HG03457 (cell line): ENCODE data around the gene NFATC4.
"Not testable (repeated sequence)": the region's sequence is repeated elsewhere in the genome, so short reads cannot be mapped to it uniquely, and the experiment has no call there.

Experiments
- ATAC-seq: cut with Tn5 transposase; IDR thresholded peaks from one replicate; pipeline ENCODE4 v1.9.1; 2021; ENCODE audit warnings: moderate number of reproducible peaks; ENCODE audit not compliant: unreplicated experiment

Gene NFATC4

DNA sequence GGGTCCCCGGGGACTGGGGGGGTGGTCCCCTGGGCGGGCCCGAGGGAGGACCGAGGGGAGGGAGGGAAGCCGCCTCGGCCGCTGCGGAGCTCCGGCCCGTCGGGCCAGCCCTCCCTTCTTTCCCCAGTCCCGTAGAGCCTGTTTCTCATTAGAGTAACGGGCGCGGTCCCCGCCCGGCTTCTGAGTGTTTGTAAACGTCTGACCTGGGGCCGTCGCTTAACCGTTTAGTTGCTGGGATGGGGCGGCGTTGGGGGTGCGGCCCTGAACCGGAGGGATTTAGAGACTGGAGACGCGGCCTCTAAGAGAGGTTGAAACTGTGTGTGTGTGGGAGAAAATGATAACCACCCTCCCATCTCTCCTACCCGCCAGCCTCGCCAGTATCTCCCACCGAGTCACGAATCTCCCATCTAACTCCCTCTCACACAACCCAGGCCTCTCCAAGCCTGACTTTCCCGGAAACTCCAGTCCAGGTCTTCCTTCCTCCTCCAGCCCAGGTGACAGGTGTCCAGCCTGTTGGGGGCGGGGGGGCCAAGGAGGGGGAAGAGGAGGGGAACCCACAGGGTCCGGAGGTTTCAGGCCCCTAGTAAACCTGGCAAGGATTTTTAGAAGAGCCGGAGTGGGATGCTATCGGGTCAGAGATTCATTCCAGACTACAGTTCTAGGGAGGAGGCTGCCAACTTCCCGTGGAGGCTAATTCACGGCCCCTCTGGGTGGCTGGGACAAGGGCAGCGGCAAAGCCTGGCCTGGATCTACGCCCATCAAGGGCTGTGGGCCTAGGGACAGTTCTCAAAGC lies 1.1 kb upstream of the NFATC4 start:
- ATAC-seq: peak; percentile 43

DNA sequence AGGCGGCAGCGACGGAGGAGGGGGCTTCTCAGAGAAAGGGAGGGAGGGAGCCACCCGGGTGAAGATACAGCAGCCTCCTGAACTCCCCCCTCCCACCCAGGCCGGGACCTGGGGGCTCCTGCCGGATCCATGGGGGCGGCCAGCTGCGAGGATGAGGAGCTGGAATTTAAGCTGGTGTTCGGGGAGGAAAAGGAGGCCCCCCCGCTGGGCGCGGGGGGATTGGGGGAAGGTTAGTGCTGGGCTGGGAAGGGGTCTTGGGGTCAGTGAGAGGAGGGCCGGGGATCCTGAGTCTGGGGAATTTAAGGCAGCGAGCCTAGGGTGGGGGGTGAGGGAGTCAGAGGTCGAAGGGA lies 203 bp downstream of the NFATC4 start:
- no peak for ATAC-seq

DNA sequence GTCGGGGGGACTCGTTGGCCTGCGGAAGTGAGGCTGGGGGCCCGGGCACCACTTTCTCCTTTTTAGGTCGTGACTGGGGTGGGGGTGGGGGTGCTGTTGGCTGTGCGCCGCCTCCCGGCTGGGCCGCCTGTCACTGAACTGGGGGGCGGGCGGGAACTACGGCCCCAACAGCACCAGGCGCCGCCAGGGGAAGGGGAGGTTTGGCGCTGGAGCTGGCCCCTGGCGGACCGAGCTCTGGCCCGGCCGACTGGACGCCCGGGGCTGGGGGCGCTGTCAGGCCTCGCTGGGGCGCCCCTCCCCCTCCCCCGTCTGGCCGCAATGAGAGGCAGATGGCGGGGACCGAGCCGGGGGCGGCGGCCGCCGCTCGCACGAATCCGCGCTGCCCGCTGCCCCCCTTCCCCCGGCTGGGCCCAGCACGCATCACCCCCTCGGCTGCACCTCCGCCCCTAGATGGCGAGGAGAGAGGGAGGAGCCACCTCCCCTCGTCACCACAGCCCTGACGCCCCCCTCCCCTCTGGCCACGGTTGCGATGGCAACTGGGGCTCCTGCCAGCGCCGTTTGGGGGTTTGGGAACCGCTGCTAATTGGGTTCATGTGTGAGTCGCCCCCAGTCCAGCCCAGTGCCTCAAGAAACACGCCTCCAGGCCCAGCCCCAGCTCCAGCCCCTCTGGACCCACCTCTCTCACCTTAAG lies 723 bp downstream of the NFATC4 start:
- ATAC-seq: no peak

DNA sequence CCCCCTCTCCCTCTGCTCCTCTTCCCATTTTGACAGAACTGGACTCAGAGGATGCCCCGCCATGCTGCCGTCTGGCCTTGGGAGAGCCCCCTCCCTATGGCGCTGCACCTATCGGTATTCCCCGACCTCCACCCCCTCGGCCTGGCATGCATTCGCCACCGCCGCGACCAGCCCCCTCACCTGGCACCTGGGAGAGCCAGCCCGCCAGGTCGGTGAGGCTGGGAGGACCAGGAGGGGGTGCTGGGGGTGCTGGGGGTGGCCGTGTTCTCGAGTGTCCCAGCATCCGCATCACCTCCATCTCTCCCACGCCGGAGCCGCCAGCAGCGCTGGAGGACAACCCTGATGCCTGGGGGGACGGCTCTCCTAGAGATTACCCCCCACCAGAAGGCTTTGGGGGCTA lies 1.5 kb downstream of the NFATC4 start:
- no peak for ATAC-seq

DNA sequence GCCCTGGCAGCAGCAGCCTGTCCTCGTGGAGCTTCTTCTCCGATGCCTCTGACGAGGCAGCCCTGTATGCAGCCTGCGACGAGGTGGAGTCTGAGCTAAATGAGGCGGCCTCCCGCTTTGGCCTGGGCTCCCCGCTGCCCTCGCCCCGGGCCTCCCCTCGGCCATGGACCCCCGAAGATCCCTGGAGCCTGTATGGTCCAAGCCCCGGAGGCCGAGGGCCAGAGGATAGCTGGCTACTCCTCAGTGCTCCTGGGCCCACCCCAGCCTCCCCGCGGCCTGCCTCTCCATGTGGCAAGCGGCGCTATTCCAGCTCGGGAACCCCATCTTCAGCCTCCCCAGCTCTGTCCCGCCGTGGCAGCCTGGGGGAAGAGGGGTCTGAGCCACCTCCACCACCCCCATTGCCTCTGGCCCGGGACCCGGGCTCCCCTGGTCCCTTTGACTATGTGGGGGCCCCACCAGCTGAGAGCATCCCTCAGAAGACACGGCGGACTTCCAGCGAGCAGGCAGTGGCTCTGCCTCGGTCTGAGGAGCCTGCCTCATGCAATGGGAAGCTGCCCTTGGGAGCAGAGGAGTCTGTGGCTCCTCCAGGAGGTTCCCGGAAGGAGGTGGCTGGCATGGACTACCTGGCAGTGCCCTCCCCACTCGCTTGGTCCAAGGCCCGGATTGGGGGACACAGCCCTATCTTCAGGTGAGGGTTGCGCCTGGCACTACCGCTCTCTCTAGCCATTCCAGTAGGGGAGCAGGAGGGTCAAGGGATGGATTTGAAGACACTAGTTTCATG lies 2.1 kb downstream of the NFATC4 start:
- no peak for ATAC-seq

DNA sequence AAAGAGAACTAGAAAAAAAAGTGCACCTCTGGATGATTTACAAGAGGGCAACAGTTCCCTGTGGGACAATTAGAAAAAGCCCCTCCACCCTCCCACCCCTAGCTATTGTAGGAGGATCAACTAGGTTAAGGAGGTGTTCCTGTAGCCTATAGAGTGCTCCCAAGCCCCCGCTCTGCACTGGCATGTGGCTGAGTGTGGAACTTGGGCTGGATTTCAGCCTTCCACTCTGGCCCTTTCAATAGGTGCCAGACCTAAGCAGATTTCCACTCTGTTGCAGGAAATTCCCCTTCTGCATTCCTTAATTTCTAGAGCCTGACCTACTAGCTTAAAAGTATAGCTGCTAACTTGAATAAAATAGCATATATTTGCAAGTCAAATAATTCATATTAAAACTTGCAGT lies 2.8 kb downstream of the NFATC4 start:
- ATAC-seq: no peak

DNA sequence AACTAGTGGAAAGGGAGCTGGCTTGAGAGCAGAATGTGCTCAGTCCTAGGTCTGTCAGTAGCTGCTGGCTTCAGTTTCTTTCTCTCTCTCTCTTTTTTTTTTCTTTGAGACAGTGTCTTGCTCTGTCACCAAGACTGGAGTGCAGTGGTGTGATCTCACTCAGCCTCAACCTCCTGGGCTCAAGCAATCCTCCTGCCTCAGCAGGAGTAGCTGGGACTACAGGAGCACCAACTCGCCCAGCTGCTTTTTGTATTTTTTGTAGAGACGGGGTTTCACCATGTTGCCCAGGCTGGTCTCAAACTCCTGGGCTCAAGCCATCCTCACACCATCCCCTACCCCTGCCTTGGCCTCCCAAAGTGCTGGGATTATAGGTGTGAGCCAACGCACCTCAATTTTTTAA lies 3.6 kb downstream of the NFATC4 start:
- not testable (repeated sequence) for ATAC-seq

DNA sequence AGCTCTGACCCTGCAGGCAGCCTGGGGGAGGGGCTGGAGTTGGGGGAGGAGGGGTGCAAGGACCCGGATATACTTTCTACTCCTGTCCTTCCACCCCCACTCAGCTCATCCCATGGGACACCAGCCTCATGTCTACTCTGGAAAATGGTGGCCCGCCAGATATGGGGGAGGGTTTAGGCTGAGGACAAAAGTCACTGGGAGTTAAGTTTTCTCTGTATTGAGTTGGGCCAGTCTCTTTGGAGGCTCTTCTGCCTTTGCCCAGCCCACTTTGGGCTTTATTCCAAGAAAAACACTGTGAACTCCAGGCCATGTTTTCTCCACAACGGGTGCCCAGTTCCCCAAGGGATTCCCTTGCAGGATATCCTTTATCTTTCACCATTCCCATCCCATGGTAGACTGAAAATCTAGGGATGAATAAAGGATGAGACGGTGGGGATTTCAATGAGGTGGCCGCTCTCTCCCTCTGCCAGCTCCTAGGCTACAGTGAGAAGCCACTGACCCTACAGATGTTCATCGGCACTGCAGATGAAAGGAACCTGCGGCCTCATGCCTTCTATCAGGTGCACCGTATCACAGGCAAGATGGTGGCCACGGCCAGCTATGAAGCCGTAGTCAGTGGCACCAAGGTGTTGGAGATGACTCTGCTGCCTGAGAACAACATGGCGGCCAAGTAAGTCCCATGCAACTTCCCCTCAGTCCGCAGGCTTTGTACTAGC lies 4.9 kb downstream of the NFATC4 start:
- no peak for ATAC-seq

DNA sequence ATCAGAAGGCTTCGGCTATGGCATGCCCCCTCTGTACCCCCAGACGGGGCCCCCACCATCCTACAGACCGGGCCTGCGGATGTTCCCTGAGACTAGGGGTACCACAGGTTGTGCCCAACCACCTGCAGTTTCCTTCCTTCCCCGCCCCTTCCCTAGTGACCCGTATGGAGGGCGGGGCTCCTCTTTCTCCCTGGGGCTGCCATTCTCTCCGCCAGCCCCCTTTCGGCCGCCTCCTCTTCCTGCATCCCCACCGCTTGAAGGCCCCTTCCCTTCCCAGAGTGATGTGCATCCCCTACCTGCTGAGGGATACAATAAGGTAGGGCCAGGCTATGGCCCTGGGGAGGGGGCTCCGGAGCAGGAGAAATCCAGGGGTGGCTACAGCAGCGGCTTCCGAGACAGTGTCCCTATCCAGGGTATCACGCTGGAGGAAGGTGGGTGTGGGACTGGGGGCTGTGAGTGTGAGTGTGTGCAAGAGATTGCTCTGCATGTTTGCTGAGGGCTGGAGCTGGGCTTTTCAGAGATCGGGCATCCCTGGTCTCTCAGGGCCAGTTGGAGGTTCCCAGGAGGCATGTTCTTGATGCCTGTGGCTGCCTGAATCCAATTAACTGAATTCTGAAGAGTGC lies 8.6 kb downstream of the NFATC4 start:
- no peak for ATAC-seq

DNA sequence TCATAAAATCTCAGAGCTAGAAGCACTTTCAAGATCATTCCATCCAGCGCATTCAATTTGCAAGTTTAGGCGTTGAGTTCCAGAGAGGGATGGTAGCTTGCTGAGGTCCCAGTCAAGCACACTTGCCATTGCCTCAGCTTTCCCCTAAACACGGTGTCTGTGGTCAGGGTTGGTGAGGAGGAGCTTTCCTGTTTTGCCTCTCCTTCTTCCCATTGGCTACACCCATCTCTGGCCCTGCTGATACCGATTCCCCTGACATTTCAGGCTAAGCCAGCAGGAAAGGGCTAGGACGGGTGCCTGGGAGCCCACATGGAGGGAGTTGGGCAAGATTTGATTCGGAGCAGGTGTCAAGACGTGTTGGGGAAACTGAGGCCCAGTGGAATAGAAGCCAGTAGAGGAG lies 9.1 kb downstream of the NFATC4 start:
- no peak for ATAC-seq

DNA sequence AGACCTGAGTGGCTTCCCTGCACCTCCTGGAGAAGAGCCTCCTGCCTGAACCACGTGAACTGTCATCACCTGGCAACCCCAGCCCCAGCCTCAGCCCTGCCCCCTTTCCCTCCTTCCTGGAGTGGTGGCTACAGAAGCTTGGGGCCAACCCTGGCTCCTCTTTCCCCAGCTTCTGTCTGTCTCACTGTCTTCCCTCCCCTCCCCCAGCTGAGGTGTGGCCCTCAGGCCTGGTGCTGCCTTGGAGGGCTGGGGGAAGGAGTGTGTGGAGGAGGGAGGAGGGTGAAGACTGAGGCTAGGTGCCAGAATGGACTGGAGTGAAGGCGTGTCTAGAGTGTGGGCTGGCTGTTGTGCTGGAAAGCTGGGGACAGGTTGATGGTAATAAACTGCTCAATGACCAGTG lies 9.7 kb downstream of the NFATC4 start:
- ATAC-seq: no peak

DNA sequence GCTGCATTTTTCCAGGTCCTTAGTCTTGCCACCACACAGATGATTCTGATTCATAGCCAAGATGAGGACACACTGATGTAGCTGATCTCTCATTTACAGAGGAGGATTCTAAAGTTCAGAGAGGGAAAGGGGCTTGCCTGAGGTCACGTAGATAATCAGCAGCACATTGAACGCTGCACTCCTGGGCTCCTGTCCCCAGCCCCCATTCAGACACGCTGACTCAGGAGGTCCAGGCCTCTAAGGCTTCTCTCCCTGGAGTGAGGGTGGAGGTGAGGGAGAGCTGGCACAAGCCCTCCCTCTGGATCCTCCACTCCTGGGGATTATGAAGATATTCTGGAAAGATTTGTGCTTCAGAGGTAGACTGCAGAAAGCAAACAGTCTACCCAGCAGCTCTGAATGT lies 10.3 kb downstream of the NFATC4 start:
- ATAC-seq: no peak

DNA sequence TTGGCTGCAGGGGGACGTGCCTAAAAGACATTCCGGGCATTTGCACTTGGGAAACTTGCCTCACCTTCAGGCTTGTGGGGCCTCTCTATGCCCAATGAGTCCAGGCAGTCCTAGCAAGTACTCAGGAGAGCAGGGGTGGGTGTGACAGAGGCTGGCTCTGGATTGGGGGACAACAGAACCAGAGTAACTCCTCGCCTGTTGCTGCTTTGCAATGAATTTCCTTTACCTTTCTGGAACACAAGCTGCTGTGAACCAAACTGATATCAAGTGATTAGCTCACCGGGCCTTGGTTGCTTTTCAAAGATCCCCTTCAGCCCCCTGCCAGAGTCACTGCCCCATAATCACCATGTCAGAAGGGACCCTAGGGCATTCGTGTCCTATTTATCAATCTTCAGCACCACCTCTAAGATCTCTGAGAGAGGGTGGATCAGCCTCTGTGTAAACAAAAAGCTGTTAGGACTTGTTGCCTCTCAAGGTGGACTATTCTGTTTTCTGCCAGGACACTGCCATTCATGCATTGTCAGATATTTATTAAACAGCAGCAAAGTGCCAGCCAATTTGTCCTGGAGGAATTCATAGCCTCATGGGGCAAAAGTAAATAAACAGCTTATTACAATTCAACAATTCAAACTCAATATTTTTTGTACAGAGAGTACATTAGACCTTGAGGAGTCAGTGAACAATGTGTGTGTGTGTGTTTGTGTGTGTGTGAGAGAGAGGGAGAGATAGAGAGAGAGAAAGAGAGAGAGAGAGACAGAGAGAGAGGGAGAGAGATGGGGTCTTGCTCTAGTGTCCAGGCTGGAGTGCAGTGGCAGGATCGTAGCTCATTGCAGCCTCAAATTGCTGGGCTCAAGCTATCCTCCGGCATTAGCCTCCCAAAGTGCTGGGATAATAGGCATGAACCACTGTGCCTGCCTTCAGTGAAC lies 11.3 kb downstream of the NFATC4 start:
- no peak for ATAC-seq

DNA sequence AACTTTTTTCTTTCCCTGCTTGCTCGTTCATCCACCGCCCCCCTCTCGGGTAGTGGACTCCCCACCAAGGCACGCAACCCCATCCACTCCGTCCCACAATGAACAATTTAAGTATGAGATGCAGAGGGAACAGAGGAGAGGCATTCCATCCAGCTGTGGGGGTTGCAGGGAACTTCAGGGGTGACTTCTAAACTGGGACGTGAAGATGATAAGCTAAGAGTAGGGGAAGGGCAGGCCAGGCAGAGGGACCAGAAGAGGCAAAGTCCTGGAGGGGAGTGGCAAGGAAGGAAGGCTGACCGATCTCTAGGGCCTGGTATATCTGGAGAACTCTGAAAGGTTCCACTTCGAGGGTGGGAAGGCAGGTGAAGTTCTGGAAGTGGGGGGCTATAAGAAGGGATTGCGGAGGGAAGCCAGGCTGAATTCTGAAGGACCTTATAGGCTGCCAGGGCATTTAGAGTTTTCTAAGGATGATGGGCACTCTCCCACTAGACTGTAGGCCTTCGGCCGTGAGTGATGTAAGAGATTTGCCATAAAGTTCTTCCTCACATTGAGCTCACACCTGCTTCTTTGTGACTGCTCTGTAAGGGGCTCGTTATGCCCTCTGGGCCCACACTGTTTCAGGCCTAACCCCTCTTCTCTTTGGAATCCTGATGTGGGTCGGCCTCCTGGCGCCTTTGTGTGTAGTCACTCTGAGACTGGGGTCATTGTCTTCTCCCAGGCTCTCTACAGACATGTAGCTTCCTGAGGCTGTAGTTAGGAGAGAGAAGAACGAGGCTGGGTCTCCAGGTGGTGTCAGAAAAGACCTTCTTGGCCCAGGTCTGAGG lies 12.1 kb downstream of the NFATC4 start:
- no peak for ATAC-seq

DNA sequence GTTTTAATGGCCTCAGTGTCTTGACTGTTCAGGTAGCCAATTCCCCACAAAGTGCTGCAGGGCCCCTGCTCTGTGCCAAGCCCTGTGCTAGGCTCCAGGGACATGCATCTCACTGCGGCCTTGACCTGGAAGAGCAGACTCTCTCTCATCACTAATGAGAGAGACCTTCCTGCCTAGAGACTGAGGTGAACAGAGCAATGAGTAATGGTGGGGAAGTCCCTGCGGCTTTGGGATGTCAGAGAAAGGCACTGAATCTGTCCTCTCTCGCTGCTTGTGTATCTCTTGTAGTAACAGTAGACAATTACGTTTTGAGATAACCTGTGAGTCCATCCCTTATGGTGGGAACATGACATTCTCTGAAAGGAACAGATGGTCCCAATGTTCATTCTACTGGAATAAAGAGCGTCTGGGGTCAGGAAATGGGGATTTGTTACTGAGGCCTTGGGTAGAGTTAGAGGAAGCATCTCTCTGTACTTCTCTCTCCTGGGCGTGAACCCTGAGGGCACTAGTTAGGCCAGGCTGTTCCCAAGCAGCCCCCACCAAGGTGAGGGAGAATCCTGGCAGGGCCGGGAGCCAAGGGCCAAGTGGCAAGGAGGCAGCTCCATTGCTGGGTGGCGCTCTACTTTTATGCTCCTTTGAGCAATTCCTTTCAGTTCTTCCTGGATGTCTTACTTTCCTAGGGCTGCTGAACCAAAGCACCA lies 13.5 kb downstream of the NFATC4 start:
- no peak for ATAC-seq

DNA sequence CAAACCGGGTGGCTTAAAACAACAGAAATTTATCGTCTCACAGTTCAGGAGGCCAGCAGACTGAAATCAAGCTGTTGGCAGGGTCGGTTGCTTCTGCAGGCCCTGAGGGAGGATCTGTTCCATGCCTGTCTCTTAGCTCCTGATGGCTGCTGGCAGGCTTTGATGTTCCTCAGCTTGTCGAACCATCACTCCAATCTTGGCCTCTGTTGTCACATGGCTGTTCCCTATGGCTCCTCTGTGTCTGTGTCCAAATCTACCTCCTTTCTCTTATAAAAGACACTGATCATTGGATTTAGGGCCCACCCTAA lies 14.0 kb downstream of the NFATC4 start:
- ATAC-seq: no peak

DNA sequence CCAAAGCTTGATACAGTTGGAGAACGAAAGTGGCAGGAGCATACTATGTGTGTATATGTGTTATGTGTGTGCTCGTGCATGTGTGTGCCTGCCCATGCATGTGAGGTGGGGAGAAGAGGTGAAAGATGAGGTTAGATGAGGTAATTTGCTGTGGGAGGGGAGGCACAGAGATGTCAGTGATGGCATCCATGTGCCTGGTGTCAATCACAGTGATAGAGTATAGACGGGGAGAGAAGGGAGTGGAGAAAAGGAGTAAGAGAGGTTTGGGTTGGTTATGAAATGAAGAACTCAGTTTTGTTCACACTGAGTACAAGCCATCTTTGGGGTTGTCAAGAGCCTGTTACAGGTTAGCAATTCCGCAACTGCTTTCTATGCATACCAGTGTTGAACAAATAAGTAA lies 16.2 kb downstream of the NFATC4 start:
- ATAC-seq: no peak

DNA sequence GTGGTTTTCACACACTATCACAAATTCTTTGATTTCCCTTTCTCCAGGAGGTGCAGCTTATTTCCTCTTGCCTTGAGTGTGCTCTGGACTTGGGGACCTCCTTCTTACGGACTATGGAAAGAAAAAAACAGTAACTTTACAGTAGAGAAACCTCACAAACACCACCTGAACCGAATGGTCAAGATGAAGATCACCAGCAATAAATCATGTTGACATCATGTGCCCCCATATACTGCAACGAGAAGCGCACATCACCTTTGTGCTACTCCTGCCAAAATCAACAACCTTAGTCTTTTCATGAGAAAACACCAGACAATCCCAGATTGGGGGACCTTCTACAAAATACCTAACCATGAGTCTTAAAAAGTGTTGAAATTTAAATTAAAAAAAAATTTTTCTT lies 17.5 kb downstream of the NFATC4 start:
- no peak for ATAC-seq

DNA sequence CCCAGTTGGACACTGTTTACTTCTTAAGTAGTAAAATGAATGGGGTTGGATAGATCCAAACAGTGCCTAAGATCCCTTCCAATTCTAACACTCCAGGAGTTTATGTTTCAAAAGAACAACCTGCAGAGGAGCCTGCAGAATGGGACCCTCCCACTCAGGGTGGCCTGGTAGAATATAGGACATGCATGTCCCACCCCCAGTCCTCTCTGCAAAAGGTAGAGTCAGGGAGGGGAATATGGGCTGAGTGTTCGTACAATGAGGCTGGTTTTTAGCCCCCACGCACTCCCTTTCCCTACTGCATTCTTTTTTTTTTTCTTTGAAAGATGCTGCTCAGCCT lies 19.0 kb downstream of the NFATC4 start:
- ATAC-seq: no peak
